Endometrium (tissue), 2 donors: Measurements from ENCODE around the gene TMEM43.
A peak's percentile ranks its signal among the peaks of the same experiment; 100 is the strongest.

Source experiments
- FAIRE-seq: peaks from 2 replicates; lab custom pipeline; 2012; peaks lifted over from hg19 to GRCh38; lab: Jason Lieb, UNC
- donor health status: control.
- donor health status: control.

Gene TMEM43

GRCh38 chr3:14178247-14179113 lies 53.6 kb downstream of the TMEM43 start, which contains the start of the genes LSM3 and XPC:
Gene LSM3 (plus strand): TSS chr3:14178817. CDS start chr3:14178861, 44 bp downstream.
Gene XPC (minus strand): TSS chr3:14178601. CDS start chr3:14178568, 33 bp downstream.
- FAIRE-seq = peak; percentile 98

DNA sequence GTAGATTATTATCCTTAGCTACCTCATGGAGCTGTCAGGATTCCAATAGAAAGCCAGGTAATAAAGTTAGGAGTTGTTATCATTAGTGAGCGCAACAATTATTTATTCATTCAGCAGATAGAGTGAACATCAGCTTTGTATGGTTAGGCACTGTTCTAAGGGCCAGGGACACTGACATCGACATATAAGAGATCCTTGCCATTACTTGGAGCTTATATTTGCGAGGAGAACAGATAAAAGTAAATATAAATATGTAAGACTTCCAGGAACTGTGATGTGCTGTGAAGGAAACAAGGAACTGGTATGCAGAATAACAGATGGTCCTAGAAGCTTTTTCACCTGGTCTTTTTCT lies 54.2 kb downstream of the TMEM43 start:
- FAIRE-seq = no peak

- no peak for FAIRE-seq
Observed at GRCh38 chr3:14179795-14180194, 54.9 kb downstream of the TMEM43 start.

DNA sequence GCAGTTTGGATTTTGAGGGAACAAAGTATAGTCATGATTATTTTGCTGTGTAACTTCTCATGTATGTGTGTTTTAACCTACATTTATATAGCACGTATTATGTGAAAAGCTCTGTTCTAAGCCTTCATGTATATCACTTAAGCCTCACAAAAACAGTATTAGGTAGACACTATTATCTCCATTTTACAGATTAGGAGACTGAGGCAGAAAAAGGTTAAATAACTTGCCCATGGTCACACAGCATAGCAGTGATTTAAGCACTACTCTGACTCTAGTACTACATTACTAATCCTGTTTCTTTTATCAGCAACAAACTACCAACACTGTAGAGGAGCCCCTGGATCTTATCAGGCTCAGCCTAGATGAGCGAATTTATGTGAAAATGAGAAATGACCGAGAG lies 56.4 kb downstream of the TMEM43 start:
- FAIRE-seq = no peak

DNA sequence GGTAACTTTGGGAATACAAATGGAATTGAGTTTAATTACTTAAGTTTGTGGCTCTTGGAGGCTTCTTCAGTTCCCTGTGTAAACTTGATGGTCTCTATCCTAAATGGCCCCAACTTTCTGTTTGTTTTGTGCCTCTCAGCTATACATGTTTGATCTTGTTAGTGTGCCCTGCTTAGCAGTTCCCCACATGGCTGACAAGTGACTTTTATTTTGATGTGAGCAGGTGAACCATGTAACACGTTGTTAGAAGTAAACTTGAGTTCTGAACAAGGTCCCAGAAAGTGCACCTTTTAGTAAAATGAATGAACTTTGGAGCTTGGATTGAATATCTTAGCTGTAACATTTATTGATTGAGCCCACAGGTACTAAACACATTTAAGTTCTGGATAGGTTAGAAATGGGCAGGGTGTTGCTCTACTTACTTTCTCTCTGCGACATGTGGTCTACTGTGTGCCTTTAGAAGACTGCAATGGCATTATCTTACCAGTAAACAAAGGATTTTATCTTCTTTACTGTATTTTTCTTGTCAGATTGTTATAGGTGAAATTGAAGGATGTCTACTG lies 58.2 kb downstream of the TMEM43 start:
- no peak for FAIRE-seq

GRCh38 chr3:14186854-14187458 lies 62.1 kb downstream of the TMEM43 start:
- no peak for FAIRE-seq

DNA sequence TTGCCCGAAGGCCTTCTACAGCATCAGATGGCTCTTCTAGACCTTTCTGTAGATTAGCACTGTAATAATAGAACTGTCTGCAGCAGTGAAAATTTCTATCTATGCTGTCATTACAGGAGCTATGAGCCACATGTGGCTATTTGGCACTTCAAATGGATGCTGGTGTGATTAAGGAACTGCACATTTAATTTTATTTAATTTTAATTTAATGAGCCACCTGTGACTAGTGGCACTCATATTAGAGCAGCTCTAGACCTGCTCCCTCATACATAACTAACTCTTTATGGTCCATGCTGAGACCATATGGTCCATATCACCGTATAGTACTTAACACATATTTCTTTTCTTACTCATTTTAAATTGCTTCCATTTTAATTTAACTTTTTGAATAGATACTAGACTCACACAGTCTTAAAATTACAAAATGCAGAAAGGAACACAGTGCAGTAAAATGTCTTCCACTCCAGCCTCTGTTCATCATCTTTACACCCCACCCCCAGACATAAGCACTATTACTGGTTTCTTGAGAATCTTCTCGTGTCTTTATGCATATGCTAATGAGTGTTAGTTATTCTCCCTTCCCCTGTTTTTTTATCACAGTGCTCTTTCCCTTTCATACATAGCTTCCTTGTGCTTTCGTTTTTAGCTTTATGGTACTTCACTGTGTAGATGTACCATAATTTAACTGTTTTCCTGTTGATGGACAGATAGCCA lies 63.3 kb downstream of the TMEM43 start:
- FAIRE-seq = no peak
